Activated T-cell treated with anti-CD3 and anti-CD28 coated beads, Interleukin-2, amount 50 U/mL, for 4 hours (primary cell): ENCODE measurements around the gene RGS6. TPM values are rescaled to one million over a fixed set of nuclear protein-coding genes. Genes with fewer than 3 reads are reported as not detected.

Experiments
- ATAC-seq, 2 donors: fragments of 200-7000 bp; cut with Tn5 transposase; one replicate each; pipeline ENCODE4 v1.10.0; 2021
- DNase-seq: peaks from one replicate; pipeline ENCODE4 v3.0.0-alpha.2; 2020
- H3K27me3 Mint-ChIP-seq: one replicate; pipeline ENCODE4 v1.8.0; 2021; ENCODE audit warnings: low read depth, mixed read lengths
- H3K36me3 Mint-ChIP-seq: one replicate; pipeline ENCODE4 v1.8.0; 2022; ENCODE audit warnings: mixed read lengths; ENCODE audit not compliant: insufficient read depth
- H3K4me1 Mint-ChIP-seq: one replicate; pipeline ENCODE4 v1.8.0; 2021; ENCODE audit warnings: low read depth, mixed read lengths
- H3K4me3 Mint-ChIP-seq: one replicate; pipeline ENCODE4 v1.8.0; 2021; ENCODE audit warnings: mild to moderate bottlenecking, moderate library complexity, mixed read lengths
- H3K9me3 Mint-ChIP-seq: one replicate; pipeline ENCODE4 v1.8.0; 2021; ENCODE audit warnings: mixed read lengths
- total RNA-seq, 3 donors: library from RNA; stranded (reverse); gene quantifications; one replicate each; pipeline ENCODE4 v1.2.1, GENCODE V29; 2021

Gene RGS6
- total RNA-seq, 3 donors from 2014 or later, result 0.03 TPM; not detected in 2

DNA sequence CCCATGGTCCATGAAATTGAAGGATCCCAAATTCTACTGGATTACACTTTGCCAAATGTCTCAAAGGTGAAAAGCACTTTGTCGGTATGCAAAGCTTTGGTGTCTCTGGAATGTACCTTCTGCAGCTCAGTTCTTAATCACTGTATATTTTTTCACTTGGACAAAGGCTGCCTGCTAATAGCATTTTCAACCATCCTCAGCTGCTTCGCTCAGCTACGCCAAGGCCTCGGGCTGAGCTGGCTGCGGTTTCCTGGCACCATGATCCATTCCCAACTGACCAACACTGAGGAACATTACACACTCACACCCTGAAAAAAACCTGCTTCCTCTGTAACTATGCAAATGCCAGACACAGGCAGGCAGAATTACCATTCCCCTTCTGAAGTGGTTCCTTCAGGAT lies 626.5 kb downstream of the RGS6 start:
- no peak for ATAC-seq
- Mint-ChIP-seq H3K4me1 (peaks cover 3% of the 10 kb centered on the region), H3K9me3 (no peaks in the 10 kb centered on the region), H3K27me3 (peaks cover 14% of the 10 kb centered on the region), H3K4me3 (no peak overlapping the region), H3K36me3 (no peaks in the 10 kb centered on the region)
- DNase-seq, result no peak

DNA sequence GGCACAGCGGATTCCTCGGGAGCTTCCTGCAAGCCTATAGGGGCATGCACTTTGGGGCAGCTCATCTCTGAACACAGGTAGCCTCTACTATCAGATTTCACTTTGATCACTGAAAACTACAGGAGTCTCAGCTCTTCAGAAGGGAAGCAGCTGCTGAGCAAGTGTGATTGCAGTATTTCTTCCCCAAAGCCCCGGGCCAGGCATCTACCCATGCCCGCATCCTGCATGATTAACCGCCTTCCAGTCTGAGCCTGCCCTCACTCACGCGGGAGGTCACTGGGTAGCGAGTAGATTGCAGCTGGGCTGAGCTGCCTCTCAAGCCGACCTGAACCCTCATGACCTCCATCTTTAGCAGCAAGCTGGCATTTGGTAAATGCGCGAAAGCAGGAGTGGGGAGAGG lies 627.0 kb downstream of the RGS6 start:
- DNase-seq (no peak), ATAC-seq (no peak)
- peaks cover 12% of the 10 kb centered on the region for H3K27me3 Mint-ChIP-seq
- no peaks in the 10 kb centered on the region for H3K36me3 Mint-ChIP-seq
- peaks cover 3% of the 10 kb centered on the region for H3K4me1 Mint-ChIP-seq
- no peak overlapping the region for H3K4me3 Mint-ChIP-seq
- H3K9me3 Mint-ChIP-seq, result no peaks in the 10 kb centered on the region

DNA sequence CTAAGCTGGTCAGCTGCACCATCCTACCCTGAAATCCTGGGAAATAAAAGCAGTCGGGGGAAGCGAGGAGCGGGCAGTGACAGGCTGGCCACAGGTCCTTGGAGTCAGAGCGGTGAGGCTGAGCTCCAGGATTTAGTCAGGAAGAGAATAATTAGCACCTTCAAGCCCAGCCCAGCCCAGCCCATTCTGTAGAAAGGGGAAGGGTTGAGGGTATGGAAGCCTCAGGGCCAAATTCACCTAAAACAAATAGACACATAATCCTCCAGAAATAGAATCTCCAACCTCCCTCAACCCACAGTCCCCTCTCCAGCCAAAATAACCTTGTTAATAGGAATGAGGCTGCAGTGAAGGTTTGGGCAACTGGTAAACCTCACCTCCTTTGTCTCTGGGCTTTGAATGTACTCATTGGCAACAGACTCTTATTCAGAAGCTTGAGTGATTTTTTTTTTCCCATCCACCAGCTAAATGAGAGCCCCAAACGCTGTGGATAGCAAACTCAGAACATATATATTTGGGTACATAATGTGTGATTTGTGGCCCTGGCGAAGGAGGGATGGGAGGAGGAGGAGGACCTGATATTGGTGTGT lies 627.5 kb downstream of the RGS6 start:
- no peaks in the 10 kb centered on the region for H3K36me3 Mint-ChIP-seq
- no peak overlapping the region for H3K4me3 Mint-ChIP-seq
- peaks cover 12% of the 10 kb centered on the region for H3K27me3 Mint-ChIP-seq
- H3K4me1 Mint-ChIP-seq, result peaks cover 3% of the 10 kb centered on the region
- ATAC-seq, result no peak
- H3K9me3 Mint-ChIP-seq, result no peaks in the 10 kb centered on the region
- no peak for DNase-seq

DNA sequence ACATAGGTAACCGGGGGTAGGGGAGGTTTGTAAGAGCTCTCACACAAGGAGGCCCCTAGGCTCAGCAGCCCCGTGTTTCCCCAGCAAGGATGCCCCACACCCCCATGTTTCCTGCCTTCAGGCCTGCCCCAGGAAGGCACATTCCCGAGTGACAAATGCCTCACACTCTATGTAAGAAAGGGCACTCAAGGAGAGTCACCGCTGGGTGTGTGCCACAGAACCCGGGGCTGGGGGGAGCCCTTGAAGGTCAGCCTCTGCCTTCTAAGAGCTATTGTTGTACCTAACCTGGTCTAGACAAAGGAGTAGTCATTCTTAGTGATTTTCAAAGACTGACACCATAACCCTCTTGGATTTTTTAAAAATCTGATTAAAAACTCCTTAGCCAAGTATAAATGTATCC lies 628.1 kb downstream of the RGS6 start:
- no peaks in the 10 kb centered on the region for H3K36me3 Mint-ChIP-seq
- DNase-seq, result no peak
- no peak for ATAC-seq
- peaks cover 3% of the 10 kb centered on the region for H3K4me1 Mint-ChIP-seq
- no peak overlapping the region for H3K4me3 Mint-ChIP-seq
- peaks cover 12% of the 10 kb centered on the region for H3K27me3 Mint-ChIP-seq
- no peaks in the 10 kb centered on the region for H3K9me3 Mint-ChIP-seq

DNA sequence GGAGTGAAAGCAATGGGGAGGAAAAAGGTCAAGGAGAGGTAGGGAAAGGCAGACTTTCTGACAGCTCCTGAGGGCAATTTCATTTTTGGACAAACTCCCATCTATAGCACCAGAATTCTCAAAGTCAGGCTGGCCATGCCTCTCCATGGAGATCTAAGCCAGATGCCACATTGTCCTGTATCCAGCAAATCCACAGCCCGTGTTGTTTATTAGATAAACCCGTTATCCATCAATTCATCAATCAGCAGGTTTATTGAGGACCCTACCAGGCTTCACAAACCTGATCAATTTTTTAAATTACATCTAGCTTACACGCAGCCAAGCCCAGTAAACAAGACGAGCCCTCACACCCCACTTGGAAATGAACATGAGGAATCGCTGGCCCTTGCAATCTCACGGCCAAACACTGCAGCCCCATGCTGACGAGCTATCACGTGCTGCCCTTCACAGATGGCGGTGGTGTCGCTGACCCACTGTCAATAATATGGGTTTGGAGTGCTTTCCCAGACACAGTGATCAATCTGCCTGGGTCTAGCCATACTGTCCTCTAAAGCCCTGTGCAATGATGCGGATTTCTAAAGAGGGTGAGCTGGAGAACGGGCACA lies 628.8 kb downstream of the RGS6 start:
- Mint-ChIP-seq H3K9me3 (no peaks in the 10 kb centered on the region), H3K4me1 (peaks cover 3% of the 10 kb centered on the region), H3K27me3 (peaks cover 12% of the 10 kb centered on the region), H3K36me3 (no peaks in the 10 kb centered on the region), H3K4me3 (no peak overlapping the region)
- ATAC-seq, result no peak
- DNase-seq, result no peak

DNA sequence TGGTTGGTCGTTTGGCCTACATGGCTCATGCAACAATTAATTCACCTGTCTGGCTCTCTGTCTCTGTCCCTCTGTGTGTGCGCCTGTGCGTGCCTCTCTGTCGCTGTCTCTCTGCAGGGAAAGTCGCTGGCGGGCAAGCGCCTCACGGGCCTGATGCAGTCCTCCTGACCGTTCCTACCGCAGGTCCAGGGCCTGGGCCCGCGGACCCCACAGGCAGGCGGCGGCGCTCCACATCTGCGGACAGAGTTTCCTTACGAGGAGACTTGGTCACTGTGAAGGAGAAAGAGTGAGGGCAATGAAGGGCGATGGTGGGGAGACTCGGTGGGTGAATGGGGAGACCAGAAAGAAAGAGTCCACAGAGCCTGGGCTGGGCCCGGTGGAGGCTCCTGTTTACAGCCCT lies 630.1 kb downstream of the RGS6 start:
- no peaks in the 10 kb centered on the region for H3K9me3 Mint-ChIP-seq
- H3K4me3 Mint-ChIP-seq, result no peak overlapping the region
- H3K4me1 Mint-ChIP-seq, result peaks cover 3% of the 10 kb centered on the region
- DNase-seq (no peak), ATAC-seq (no peak)
- H3K27me3 Mint-ChIP-seq, result peaks cover 11% of the 10 kb centered on the region
- no peaks in the 10 kb centered on the region for H3K36me3 Mint-ChIP-seq

DNA sequence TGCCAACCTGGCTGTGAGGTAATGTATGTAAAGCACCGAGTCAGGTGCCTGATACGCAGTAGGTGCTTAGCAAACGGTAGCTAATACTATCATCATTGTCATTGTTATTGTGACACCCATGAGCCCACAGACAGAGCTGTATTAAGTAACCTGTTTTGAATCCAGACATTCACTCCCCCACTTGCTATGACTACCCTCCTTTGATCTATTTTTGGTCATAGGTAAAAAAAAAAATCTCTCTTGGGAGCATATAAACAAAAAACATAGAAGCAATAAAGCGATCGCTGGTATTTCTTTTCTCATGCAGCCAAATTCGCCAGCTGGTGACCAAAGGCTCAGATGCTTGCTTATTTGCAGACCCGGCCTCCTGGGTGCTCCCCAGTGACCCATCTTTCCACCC lies 631.4 kb downstream of the RGS6 start:
- Mint-ChIP-seq H3K4me3 (no peak overlapping the region), H3K27me3 (peaks cover 6% of the 10 kb centered on the region), H3K4me1 (peaks cover 3% of the 10 kb centered on the region), H3K9me3 (no peaks in the 10 kb centered on the region), H3K36me3 (no peaks in the 10 kb centered on the region)
- DNase-seq (no peak), ATAC-seq (no peak)

DNA sequence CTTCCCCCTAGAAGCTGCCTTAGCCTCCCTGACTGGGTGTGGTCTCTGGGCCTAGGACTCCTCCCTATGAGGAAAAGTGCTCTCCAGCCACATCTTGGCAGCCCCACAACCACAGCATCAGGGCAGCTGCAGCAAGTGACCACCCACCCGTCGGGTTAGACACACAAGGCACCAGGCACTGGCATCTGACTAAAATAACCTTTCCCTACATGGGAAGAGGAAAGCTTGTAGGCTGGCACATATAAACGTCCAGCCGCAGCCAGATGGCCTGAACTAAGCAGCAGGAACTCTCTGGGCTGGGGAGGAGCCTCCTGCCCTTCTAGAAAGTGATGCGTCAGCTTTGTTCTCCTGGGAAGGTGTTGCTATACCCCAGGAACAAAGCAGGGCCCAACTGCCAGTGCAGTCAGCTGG lies 632.9 kb downstream of the RGS6 start:
- DNase-seq (no peak), ATAC-seq (no peak)
- H3K9me3 Mint-ChIP-seq, result no peaks in the 10 kb centered on the region
- H3K4me1 Mint-ChIP-seq, result peaks cover 3% of the 10 kb centered on the region
- H3K36me3 Mint-ChIP-seq, result no peaks in the 10 kb centered on the region
- no peaks in the 10 kb centered on the region for H3K27me3 Mint-ChIP-seq
- H3K4me3 Mint-ChIP-seq, result no peak overlapping the region

DNA sequence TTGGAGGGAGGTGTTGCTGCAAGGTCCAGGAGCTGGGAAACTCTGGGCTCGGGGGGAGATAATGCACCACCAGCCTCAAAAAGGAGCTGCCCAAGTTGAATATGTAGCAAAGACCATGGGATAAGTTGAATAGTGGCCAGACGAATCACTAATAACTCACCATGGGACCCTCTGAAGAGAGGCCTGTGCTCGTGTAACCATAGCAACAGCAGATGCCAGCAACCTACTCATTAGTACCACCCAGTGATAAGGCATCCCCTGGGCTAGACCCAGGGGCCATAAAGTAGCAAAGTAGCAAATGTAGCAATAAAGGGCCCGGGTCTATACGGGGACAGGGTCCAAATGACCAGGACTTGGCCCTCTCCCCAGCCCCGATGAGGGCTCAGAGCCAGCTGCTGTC lies 633.7 kb downstream of the RGS6 start:
- Mint-ChIP-seq H3K4me3 (no peak overlapping the region), H3K27me3 (no peaks in the 10 kb centered on the region), H3K4me1 (peaks cover 3% of the 10 kb centered on the region), H3K9me3 (no peaks in the 10 kb centered on the region), H3K36me3 (no peaks in the 10 kb centered on the region)
- ATAC-seq (no peak), DNase-seq (no peak)

DNA sequence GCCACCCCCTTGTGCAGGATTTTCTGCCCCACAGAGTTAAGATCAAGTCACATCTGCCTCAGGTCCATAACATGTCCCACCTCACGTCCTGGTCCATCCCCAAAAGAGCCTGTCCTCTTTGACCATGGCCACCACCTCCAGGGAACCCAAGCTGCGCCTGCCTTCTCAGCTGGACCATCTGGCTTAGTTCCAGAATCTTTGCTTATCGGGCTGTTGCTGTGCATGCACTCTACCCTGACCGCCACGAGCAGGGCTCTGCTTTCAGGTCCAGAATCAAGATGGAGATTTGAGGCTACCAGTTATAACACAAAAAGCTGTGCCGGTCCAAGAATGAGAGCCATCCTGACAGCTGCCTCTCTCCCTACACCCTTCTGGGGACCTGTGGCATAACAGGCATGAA lies 635.0 kb downstream of the RGS6 start:
- H3K4me3 Mint-ChIP-seq, result no peak overlapping the region
- ATAC-seq (no peak), DNase-seq (no peak)
- peaks cover 8% of the 10 kb centered on the region for H3K9me3 Mint-ChIP-seq
- peaks cover 3% of the 10 kb centered on the region for H3K4me1 Mint-ChIP-seq
- peaks cover 1% of the 10 kb centered on the region for H3K27me3 Mint-ChIP-seq
- no peaks in the 10 kb centered on the region for H3K36me3 Mint-ChIP-seq

DNA sequence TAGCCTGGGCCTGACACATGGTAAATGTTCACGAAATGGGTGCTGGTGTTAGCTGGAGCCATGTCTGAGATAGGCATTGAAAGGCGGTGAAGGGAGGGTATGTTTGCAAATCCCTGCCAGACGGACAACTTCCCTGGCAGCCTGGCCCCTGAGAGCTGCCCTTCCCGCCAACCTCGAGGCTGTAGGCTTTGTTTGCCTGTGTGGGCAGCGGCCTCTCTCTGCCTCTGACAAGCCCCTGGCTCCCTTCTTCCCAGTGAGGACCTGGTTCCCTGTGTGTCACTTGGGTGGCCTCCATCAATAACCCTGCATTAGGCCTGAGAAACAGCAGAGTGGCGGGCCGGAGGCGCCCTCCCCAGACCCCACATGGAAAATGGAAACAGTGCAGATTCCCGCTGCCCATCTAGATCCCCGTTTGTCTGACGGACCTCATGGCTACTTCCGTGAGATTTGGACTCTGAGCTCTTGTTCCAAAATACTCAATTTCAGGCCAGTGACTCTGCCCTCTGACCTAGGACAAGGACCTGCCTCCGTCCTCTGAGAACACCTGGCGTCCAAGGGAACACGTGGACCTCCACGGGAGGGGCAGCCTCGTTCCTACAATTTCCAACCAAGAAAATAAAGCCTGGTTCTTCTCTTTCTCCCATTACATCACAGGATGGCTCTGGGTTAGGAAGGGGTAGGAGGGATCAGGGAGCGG lies 636.2 kb downstream of the RGS6 start:
- Mint-ChIP-seq H3K27me3 (peaks cover 1% of the 10 kb centered on the region), H3K36me3 (no peaks in the 10 kb centered on the region), H3K4me1 (peaks cover 1% of the 10 kb centered on the region), H3K4me3 (no peak overlapping the region), H3K9me3 (peaks cover 8% of the 10 kb centered on the region)
- no peak for ATAC-seq
- no peak for DNase-seq

DNA sequence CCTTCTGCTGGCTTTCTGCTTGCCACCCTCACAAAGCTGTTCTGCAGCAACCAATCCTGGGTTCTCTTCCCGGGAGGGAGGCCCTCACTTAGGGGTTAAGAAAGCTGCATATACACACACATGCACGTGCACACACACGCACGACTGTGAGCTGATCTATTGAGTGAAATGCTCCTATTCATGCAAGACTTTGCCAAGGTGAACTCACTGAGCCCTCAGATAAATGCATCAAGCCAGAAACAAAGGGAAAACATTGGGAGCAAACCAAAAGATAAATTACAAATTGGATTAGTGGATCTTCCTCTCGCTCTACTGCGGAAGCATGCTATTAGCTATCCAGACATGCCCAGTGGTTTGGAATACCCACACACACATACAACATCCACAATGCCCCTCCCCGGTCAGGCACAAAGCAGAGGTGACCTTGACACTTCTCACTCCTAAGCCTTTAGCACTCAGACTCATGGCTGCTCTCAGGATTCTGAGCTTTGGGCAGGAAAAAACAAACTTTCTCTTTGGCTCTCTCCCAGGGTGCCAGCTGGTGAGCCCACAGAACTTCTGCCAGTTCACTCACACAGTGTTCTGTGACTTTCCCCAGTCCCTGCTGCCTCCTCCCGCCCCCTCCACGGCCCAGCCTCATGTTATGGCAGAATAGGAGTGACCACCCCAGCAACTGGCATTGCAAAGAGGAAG lies 641.6 kb downstream of the RGS6 start:
- Mint-ChIP-seq H3K36me3 (no peaks in the 10 kb centered on the region), H3K4me3 (no peak overlapping the region), H3K4me1 (no peaks in the 10 kb centered on the region), H3K9me3 (peaks cover 8% of the 10 kb centered on the region), H3K27me3 (peaks cover 1% of the 10 kb centered on the region)
- no peak for ATAC-seq
- DNase-seq, result no peak

DNA sequence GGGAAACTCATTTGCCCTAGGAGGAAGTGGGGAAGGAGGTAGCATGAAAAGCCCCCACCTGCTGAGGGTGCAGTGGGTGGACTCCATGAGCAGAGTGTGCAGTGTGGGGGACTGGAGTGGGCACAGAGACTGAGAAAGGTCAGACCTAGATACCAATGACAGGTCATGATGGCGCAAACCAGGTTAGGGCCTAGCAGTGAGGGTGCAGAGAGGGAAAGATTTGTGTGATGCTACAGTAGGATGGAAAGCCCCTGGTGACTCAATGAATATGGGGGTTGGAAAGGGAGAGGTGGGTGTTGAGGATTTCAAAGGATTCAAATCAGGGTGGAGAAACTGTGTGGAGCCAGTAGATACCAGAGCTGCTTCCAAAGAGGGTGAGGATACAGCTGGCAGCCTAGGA lies 642.5 kb downstream of the RGS6 start:
- Mint-ChIP-seq H3K9me3 (peaks cover 8% of the 10 kb centered on the region), H3K27me3 (peaks cover 1% of the 10 kb centered on the region), H3K4me3 (no peak overlapping the region), H3K4me1 (no peaks in the 10 kb centered on the region), H3K36me3 (no peaks in the 10 kb centered on the region)
- ATAC-seq, result peak in 1 of 2 donors; percentile 25
- no peak for DNase-seq

DNA sequence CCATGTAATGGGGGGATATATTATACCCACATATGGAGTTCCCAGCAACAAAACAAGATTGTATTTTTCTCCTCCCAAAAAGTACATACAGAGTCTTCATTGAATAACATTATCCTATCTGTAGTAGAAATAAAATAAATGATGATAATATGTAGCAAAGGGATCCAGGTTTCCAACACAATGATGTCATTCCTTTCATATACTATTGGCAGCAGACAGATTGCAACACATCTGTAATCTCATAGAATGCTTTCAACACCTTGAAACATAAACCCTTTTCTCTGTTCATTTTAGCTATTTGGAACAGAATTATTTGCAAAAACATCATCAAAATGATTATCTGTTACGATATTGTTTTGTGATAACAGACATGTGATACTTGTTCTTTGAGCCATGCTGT lies 644.0 kb downstream of the RGS6 start:
- Mint-ChIP-seq H3K27me3 (peaks cover under 1% of the 10 kb centered on the region), H3K4me1 (no peaks in the 10 kb centered on the region), H3K9me3 (peaks cover 5% of the 10 kb centered on the region), H3K4me3 (no peak overlapping the region), H3K36me3 (no peaks in the 10 kb centered on the region)
- DNase-seq (no peak), ATAC-seq (no peak)

DNA sequence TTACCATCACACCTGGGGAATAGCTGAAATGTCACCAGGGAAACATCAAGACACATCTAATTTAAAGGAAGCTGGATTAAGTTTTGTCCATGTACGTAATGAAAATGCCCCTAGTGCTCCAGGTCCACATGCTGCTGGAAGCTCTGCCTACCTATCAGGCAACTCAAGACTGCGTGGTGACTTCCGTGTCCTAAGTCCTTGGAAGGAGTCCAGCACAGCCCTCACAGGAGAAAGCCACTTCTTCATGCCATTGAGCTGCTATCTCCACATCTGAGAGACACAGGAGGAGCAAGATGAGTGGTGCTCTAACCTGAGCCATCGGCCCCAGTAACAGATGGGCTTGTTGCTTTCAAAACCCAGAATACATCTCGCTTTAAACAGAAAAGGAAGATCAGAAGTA lies 645.3 kb downstream of the RGS6 start:
- Mint-ChIP-seq H3K4me1 (no peaks in the 10 kb centered on the region), H3K27me3 (no peaks in the 10 kb centered on the region), H3K9me3 (no peaks in the 10 kb centered on the region), H3K4me3 (no peak overlapping the region), H3K36me3 (no peaks in the 10 kb centered on the region)
- DNase-seq (no peak), ATAC-seq (no peak)
